ENCODE data around the gene SHFL.

Gene SHFL

DNA sequence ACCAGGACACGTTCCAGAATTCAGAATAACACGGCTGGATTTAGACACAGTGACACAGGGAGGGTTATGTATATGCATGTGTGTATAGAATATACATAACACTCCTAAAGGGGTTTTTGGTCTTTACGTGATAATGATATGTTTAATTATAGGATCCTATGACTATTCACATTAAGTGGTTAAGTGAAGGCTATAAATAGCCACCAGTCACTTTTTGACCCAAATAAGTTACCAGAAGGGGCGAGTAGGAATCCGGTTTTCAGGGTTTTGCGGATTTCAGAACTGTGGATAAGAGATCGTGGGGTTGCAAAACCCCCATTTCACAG lies 9.5 kb downstream of the SHFL start:
- TF ChIP-seq, protein P1, sequence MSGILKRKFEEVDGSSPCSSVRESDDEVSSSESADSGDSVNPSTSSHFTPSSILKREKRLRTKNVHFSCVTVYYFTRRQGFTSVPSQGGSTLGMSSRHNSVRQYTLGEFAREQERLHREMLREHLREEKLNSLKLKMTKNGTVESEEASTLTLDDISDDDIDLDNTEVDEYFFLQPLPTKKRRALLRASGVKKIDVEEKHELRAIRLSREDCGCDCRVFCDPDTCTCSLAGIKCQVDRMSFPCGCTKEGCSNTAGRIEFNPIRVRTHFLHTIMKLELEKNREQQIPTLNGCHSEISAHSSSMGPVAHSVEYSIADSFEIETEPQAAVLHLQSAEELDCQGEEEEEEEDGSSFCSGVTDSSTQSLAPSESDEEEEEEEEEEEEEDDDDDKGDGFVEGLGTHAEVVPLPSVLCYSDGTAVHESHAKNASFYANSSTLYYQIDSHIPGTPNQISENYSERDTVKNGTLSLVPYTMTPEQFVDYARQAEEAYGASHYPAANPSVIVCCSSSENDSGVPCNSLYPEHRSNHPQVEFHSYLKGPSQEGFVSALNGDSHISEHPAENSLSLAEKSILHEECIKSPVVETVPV (CRISPR knock-in tag; IDR thresholded peaks at IDR 0.05) = no peak
- no peak for TF ChIP-seq ZNF70 (CRISPR knock-in tag; IDR thresholded peaks at IDR 0.05)
- TF ChIP-seq, protein P2, sequence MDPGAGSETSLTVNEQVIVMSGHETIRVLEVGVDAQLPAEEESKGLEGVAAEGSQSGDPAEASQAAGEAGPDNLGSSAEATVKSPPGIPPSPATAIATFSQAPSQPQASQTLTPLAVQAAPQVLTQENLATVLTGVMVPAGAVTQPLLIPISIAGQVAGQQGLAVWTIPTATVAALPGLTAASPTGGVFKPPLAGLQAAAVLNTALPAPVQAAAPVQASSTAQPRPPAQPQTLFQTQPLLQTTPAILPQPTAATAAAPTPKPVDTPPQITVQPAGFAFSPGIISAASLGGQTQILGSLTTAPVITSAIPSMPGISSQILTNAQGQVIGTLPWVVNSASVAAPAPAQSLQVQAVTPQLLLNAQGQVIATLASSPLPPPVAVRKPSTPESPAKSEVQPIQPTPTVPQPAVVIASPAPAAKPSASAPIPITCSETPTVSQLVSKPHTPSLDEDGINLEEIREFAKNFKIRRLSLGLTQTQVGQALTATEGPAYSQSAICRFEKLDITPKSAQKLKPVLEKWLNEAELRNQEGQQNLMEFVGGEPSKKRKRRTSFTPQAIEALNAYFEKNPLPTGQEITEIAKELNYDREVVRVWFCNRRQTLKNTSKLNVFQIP (CRISPR knock-in tag; IDR thresholded peaks at IDR 0.05; ENCODE audit: borderline replicate concordance, low read depth) = no peak
- no peak for TF ChIP-seq RARB (CRISPR knock-in tag; IDR thresholded peaks at IDR 0.05)
- no peak for TF ChIP-seq TOX (CRISPR knock-in tag; IDR thresholded peaks at IDR 0.05; ENCODE audit: borderline replicate concordance)
- TF ChIP-seq ZFP3 (CRISPR knock-in tag; IDR thresholded peaks at IDR 0.05) = no peak
- TF ChIP-seq, protein P3, sequence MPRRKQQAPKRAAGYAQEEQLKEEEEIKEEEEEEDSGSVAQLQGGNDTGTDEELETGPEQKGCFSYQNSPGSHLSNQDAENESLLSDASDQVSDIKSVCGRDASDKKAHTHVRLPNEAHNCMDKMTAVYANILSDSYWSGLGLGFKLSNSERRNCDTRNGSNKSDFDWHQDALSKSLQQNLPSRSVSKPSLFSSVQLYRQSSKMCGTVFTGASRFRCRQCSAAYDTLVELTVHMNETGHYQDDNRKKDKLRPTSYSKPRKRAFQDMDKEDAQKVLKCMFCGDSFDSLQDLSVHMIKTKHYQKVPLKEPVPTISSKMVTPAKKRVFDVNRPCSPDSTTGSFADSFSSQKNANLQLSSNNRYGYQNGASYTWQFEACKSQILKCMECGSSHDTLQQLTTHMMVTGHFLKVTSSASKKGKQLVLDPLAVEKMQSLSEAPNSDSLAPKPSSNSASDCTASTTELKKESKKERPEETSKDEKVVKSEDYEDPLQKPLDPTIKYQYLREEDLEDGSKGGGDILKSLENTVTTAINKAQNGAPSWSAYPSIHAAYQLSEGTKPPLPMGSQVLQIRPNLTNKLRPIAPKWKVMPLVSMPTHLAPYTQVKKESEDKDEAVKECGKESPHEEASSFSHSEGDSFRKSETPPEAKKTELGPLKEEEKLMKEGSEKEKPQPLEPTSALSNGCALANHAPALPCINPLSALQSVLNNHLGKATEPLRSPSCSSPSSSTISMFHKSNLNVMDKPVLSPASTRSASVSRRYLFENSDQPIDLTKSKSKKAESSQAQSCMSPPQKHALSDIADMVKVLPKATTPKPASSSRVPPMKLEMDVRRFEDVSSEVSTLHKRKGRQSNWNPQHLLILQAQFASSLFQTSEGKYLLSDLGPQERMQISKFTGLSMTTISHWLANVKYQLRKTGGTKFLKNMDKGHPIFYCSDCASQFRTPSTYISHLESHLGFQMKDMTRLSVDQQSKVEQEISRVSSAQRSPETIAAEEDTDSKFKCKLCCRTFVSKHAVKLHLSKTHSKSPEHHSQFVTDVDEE (CRISPR knock-in tag; IDR thresholded peaks at IDR 0.05) = no peak
- TF ChIP-seq OSR1 (CRISPR knock-in tag; IDR thresholded peaks at IDR 0.05) = no peak
- TF ChIP-seq, protein P4, sequence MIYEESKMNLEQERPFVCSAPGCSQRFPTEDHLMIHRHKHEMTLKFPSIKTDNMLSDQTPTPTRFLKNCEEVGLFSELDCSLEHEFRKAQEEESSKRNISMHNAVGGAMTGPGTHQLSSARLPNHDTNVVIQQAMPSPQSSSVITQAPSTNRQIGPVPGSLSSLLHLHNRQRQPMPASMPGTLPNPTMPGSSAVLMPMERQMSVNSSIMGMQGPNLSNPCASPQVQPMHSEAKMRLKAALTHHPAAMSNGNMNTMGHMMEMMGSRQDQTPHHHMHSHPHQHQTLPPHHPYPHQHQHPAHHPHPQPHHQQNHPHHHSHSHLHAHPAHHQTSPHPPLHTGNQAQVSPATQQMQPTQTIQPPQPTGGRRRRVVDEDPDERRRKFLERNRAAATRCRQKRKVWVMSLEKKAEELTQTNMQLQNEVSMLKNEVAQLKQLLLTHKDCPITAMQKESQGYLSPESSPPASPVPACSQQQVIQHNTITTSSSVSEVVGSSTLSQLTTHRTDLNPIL (CRISPR knock-in tag; IDR thresholded peaks at IDR 0.05; ENCODE audit: low read depth) = no peak
- TF ChIP-seq TCF4 (CRISPR knock-in tag; IDR thresholded peaks at IDR 0.05; ENCODE audit: borderline replicate concordance) = no peak
- no peak for TF ChIP-seq ESRRG (CRISPR knock-in tag; IDR thresholded peaks at IDR 0.05)
- TF ChIP-seq ZC3H10 (CRISPR knock-in tag; IDR thresholded peaks at IDR 0.05) = no peak
- ATAC-seq = no peak

DNA sequence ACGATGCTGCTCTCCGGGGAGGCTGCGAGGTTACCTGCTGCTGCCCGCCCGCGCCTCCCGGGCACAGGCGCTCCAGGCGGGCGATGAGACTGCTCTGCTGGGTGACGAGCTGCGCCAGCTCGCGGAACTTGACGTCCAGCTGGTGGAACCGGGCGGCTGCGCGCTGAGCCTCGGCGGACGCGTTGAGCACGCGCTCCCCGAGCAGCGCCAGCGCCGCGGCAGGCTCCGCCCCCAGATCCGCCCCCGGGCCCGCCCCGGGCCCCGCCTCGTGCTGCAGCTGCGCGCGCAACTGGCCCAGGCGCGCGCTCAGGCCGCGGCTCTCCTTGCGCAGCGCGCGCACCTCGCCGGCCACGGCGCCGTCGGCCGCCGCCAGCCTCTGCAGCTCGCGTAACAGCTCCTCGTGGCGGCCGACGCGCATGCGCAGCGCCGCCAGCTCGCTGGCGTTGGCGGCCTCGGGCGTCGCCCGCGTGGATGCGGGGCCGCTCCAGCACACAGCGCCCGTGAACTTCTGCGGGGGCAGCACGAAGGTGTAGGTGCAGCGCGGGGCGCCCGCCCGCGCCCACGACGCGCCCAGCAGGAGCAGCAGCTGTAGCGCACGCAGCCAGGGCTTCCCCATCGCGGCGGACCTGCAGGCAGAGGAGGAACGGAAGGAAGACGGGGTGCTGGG lies 10.0 kb downstream of the SHFL start:
- ATAC-seq = peak; percentile 84
- TF ChIP-seq, protein P4 (CRISPR knock-in tag; IDR thresholded peaks at IDR 0.05; ENCODE audit: low read depth) = no peak
- TF ChIP-seq ARNTL (CRISPR knock-in tag; IDR thresholded peaks at IDR 0.05; ENCODE audit: borderline replicate concordance, low read depth) = no peak
- 0 out of 2 replicates have a peak, but pooled peaks have one; percentile 13 for TF ChIP-seq CSDC2 (CRISPR knock-in tag; IDR thresholded peaks at IDR 0.05)
- 0 out of 2 replicates have a peak, but pooled peaks have one; percentile 12 for TF ChIP-seq ZFP3 (CRISPR knock-in tag; IDR thresholded peaks at IDR 0.05)
- 0 out of 2 replicates have a peak, but pooled peaks have one; percentile 30 for TF ChIP-seq SNAI2 (CRISPR knock-in tag; IDR thresholded peaks at IDR 0.05)
- TF ChIP-seq BACH2 (CRISPR knock-in tag; IDR thresholded peaks at IDR 0.05; ENCODE audit: borderline replicate concordance) = no peak
- TF ChIP-seq, protein P3 (CRISPR knock-in tag; IDR thresholded peaks at IDR 0.05) = 0 out of 2 replicates have a peak, but pooled peaks have one; percentile 16

DNA sequence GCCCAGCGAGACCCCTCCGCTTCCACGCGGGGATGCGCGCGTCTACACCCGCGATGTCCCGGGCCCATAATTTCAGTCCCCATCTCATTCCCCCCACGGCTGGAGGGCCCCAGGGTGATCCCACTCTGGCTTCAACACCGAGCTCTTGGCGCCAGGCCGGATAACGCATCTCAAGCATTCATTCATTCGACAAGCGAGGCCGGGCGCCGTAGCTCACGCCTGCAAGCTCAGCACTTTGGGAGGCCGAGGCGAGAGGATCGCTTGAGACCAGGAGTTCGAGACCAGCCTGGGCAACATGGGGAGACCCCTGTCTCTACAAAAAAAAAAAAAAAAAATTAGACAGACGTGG lies 10.5 kb downstream of the SHFL start:
- no peak for ATAC-seq
- TF ChIP-seq ZFP30 (CRISPR knock-in tag; IDR thresholded peaks at IDR 0.05) (no peak), BACH2 (CRISPR knock-in tag; IDR thresholded peaks at IDR 0.05; ENCODE audit: borderline replicate concordance) (no peak), ARNTL (CRISPR knock-in tag; IDR thresholded peaks at IDR 0.05; ENCODE audit: borderline replicate concordance, low read depth) (no peak), CSDC2 (CRISPR knock-in tag; IDR thresholded peaks at IDR 0.05) (no peak), ZNF565 (CRISPR knock-in tag; conservative IDR thresholded peaks at IDR 0.05; ENCODE audit: low read depth) (no peak), GLIS3 (CRISPR knock-in tag; IDR thresholded peaks at IDR 0.05) (no peak), ISL1 (CRISPR knock-in tag; IDR thresholded peaks at IDR 0.05) (no peak), SNAI2 (CRISPR knock-in tag; IDR thresholded peaks at IDR 0.05) (no peak), TCF4 (CRISPR knock-in tag; IDR thresholded peaks at IDR 0.05; ENCODE audit: borderline replicate concordance) (no peak)
- TF ChIP-seq, protein P2 (CRISPR knock-in tag; IDR thresholded peaks at IDR 0.05; ENCODE audit: borderline replicate concordance, low read depth) = no peak
- TF ChIP-seq, protein P3 (CRISPR knock-in tag; IDR thresholded peaks at IDR 0.05) = no peak
